Measurements from ENCODE around the gene KIF2C.

KIF2C gene

DNA sequence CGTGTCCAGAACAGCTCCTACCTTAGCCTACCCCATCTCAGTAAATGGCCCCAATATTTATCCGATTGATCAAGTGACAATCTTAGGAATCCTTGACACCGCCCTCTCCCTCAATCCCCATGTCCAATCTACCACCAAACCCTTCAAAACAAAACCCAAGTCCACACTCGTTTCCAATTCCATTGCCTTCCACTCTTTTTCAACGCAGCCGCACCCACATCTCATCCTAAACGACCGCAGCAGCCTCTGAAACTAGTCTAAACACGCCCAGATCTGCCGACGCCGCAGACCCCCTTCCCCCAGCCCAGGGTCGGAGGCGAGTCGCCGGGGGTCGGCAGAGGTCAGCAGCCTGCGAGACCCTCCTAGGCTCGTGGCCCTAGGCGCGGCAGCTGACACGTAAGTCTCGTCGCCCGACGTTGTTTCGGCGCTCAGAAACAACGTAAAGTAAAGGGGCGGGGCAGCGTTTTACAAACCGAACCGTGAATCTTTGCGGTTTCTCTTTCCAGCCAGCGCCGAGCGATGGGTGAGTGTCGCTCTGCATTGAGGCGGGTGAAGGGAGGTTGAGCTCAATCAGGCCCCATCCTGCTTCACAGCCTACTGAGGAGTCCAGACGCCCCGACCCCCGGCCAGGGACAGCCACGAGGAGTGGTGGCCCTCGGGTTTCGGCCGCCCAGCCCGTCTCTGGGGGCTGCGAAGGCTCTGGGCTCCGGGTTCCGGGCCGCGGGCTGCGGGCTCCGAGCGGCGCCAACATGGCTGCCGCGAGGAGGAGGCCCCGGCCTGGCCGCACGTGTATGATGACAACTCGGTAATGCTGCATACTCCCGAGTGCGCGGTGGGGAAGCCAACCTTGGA, 35.7 kb downstream of the KIF2C start, which contains the start of gene RPS8:
Gene RPS8, plus strand, starts transcription at position 463 of the 852 bp plus-strand sequence. Its CDS starts 57 bp downstream, at position 520.
- H3K4me3 ChIP-seq (ENCODE audit: low read depth, low read length), result peak within 1 kb of the TSS; percentile 98
- TF ChIP-seq, protein P1, sequence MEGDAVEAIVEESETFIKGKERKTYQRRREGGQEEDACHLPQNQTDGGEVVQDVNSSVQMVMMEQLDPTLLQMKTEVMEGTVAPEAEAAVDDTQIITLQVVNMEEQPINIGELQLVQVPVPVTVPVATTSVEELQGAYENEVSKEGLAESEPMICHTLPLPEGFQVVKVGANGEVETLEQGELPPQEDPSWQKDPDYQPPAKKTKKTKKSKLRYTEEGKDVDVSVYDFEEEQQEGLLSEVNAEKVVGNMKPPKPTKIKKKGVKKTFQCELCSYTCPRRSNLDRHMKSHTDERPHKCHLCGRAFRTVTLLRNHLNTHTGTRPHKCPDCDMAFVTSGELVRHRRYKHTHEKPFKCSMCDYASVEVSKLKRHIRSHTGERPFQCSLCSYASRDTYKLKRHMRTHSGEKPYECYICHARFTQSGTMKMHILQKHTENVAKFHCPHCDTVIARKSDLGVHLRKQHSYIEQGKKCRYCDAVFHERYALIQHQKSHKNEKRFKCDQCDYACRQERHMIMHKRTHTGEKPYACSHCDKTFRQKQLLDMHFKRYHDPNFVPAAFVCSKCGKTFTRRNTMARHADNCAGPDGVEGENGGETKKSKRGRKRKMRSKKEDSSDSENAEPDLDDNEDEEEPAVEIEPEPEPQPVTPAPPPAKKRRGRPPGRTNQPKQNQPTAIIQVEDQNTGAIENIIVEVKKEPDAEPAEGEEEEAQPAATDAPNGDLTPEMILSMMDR (IDR thresholded peaks at IDR 0.05; ENCODE audit: borderline replicate concordance, insufficient read depth, low read depth, low read length), result no peak

DNA sequence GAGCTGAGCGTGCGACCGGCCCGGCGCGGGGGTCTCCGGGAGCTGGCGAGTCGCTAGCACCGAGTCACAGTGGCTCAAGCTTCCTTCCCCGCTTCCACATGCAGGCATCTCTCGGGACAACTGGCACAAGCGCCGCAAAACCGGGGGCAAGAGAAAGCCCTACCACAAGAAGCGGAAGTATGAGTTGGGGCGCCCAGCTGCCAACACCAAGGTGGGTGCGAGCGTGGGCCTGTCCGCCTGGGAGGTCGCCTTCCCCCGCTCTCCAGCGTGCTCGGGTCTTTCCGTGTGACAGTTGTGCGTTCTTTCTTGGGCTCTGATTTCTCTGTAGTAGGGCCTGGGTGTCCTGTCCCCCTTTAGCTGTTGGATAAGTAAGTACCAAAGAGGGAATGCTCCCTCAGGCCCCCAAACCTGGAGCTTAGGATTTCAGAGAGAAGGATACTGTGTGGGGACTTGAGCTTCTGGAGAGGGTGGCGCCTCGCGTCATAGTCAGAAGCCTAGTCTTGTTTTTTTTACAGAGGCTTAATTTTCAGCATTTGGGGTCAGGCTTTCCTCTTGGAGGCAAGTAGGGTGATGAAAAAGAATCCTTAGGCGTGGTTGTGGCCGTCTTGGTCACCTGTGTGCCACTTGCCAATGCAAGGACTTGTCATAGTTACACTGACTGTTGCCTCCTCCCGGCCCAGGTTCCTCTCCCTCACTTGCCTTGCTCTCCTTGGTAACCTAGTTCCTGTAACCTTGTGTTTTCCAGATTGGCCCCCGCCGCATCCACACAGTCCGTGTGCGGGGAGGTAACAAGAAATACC, 36.5 kb downstream of the KIF2C start:
- peak overlapping the region; percentile 98 for H3K4me3 ChIP-seq (ENCODE audit: low read depth, low read length)
- TF ChIP-seq, protein P1 (IDR thresholded peaks at IDR 0.05; ENCODE audit: borderline replicate concordance, insufficient read depth, low read depth, low read length), result no peak

DNA sequence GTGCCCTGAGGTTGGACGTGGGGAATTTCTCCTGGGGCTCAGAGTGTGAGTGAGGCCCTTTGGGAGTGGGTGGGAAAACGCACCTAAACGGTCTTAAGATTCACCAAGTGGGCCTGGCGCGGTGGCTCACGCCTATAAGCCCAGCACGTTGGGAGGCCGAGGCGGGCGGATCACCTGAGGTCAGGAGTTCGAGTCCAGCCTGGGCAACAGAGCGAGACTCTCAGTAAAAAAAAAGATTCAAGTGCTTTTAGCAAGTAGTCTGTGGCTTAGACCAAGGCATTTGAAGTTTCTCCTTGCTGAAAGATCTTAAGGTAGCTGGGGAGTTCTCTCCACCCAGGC, 37.1 kb downstream of the KIF2C start:
- H3K4me3 ChIP-seq (ENCODE audit: low read depth, low read length), result peak overlapping the region; percentile 98
- TF ChIP-seq, protein P1 (IDR thresholded peaks at IDR 0.05; ENCODE audit: borderline replicate concordance, insufficient read depth, low read depth, low read length), result no peak

DNA sequence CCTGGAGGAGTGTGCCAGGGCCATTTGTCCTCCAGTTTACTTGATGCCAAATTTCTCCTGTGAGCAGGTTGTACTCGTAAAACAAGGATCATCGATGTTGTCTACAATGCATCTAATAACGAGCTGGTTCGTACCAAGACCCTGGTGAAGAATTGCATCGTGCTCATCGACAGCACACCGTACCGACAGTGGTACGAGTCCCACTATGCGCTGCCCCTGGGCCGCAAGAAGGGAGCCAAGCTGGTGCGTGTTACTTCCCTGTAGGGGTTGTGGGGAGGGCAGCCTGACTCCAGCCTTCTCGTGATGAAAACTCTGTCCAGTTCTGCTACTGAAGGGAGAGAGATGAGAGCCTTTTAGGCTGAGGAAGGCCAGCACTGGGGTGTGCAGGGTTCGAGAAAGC, 37.9 kb downstream of the KIF2C start:
- H3K4me3 ChIP-seq (ENCODE audit: low read depth, low read length), result peak overlapping the region; percentile 98
- TF ChIP-seq, protein P1 (IDR thresholded peaks at IDR 0.05; ENCODE audit: borderline replicate concordance, insufficient read depth, low read depth, low read length), result no peak

DNA sequence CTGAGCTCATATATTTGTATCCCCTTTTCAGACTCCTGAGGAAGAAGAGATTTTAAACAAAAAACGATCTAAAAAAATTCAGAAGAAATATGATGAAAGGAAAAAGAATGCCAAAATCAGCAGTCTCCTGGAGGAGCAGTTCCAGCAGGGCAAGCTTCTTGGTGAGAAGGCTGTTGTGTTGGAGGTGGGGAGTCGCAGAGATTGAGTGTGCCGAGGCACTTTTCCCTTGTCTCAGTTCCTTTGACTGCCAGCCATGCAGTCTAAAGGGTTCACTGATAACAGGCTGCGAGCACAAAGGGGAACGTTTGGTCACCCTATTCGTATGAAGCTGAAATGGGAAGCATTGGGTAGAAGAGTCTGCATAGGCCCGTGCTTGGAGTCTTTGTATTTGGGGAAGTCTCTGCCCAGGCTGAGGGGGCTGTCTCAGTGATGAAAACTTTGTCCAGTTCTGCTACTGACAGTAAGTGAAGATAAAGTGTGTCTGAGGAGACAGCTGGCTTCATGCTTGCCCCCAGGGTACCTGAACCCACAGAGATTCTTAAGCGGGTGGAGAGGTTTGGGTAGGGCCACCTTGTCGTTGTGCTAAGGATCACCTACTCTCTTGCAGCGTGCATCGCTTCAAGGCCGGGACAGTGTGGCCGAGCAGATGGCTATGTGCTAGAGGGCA, 38.5 kb downstream of the KIF2C start:
- H3K4me3 ChIP-seq (ENCODE audit: low read depth, low read length), result no peak overlapping the region
- TF ChIP-seq, protein P1 (IDR thresholded peaks at IDR 0.05; ENCODE audit: borderline replicate concordance, insufficient read depth, low read depth, low read length), result no peak

DNA sequence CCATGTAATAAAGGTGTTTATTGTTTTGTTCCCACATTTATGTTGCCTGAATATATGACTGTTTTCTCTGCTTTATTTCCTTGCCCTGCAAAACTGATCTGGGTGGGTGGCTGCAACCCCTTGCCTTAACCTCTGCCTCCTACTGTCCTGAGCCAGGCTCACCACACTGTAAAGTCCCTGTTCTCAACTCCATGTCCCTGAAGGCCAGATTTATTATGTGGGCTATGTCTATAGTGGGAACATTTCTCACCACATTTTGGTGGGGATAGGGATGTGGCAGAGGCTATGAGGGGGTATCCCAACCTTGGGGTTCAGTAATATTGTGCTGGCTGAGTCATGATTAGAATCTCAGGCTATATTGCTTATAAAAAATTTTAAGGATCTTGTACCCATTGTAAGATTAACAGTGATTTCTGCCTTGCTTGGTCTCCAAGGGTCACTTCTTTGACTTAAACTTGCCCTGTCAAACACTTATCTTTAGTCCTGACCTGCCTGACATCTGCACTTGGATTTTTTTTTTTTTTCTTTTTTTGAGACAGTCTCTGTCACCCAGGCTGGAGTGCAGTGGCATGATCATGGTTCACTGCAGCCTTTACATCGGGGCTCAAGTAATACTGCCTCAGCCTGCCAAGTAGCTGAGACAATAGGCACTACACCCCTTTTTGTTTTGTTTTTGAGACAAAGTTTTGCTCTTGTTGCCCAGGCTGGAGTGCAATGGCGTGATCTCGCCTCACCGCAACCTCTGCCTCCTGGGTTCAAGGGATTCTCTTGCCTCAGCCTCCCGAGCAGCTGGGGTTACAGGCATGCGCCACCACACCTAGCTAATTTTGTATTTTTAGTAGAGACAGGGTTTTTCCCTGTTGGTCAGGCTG, 39.3 kb downstream of the KIF2C start:
- H3K4me3 ChIP-seq (ENCODE audit: low read depth, low read length), result no peak overlapping the region
- TF ChIP-seq, protein P1 (IDR thresholded peaks at IDR 0.05; ENCODE audit: borderline replicate concordance, insufficient read depth, low read depth, low read length), result no peak
